IPS-18a (cell line): ENCODE results near the gene SMG6.
"Not testable (repeated sequence)": the region's sequence is repeated elsewhere in the genome, so short reads cannot be mapped to it uniquely, and the experiment has no call there.

Experiments used
- H3K27ac ChIP-seq: one replicate; pipeline ENCODE4 v1.5.1; 2013; ENCODE audit warnings: low read length
- H3K27me3 ChIP-seq: one replicate; pipeline ENCODE4 v1.6.1; 2013; ENCODE audit warnings: mild to moderate bottlenecking, low read length; ENCODE audit not compliant: control insufficient read depth, insufficient read depth
- H3K36me3 ChIP-seq: one replicate; pipeline ENCODE4 v1.6.1; 2013; ENCODE audit warnings: low read depth, low read length; ENCODE audit not compliant: control insufficient read depth
- H3K4me1 ChIP-seq: one replicate; pipeline ENCODE4 v1.6.1; 2013; ENCODE audit warnings: low read depth, low read length; ENCODE audit not compliant: control insufficient read depth
- H3K4me3 ChIP-seq: one replicate; pipeline ENCODE4 v1.5.1; 2013; ENCODE audit warnings: low read length
- H3K9ac ChIP-seq: one replicate; pipeline ENCODE4 v1.6.1; 2013; ENCODE audit warnings: mild to moderate bottlenecking, low read length, moderate library complexity
- H3K9me3 ChIP-seq: one replicate; pipeline ENCODE4 v1.6.1; 2013; ENCODE audit warnings: low read depth, low read length; ENCODE audit not compliant: control insufficient read depth

Gene SMG6

DNA sequence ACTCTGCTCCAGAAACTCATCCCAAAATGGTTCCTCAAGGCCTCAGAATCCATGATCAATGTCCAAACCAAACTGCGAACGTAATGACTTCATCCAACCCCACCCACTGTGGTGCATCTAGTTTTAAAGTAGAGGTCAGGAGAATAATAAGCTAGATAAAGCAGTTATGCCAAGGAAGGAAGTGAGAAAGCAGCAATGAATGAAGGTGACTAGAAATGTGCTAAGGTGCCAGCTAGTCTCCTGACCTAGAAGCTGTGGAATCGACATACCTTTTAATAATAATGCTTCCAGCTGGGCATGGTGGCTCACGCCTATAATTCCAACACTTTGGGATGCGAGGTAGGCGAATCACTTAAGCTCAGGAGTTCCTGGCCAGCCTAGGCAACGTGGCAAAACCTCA, 99.2 kb downstream of the SMG6 start:
- Histone ChIP-seq H3K27me3 (no peaks in the 10 kb centered on the region), H3K9me3 (no peaks in the 10 kb centered on the region), H3K9ac (no peak overlapping the region), H3K36me3 (no peaks in the 10 kb centered on the region), H3K4me1 (no peaks in the 10 kb centered on the region), H3K4me3 (no peak overlapping the region), H3K27ac (no peak overlapping the region)

DNA sequence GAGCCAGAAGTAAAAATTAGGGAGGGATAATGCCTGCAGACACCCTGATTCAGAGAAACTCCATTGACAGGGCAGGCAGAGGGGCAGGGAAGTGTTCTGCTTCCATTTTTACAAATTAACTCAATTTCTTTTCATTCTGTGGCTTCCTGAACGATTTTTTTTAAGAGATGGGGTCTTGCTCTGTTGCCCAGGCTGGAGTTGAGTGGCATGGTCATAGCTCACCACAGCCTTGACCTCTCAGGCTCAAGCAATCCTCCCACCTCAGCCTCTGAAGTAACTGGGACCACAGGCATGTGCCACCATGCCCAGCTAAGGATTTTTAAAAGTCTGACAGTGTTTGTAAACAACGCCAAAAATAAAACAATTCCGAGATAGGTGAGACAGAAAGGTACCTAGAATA, 99.8 kb downstream of the SMG6 start:
- Histone ChIP-seq H3K4me3 (no peak overlapping the region), H3K9me3 (no peaks in the 10 kb centered on the region), H3K27ac (no peak overlapping the region), H3K36me3 (no peaks in the 10 kb centered on the region), H3K4me1 (no peaks in the 10 kb centered on the region), H3K27me3 (no peaks in the 10 kb centered on the region), H3K9ac (no peak overlapping the region)

DNA sequence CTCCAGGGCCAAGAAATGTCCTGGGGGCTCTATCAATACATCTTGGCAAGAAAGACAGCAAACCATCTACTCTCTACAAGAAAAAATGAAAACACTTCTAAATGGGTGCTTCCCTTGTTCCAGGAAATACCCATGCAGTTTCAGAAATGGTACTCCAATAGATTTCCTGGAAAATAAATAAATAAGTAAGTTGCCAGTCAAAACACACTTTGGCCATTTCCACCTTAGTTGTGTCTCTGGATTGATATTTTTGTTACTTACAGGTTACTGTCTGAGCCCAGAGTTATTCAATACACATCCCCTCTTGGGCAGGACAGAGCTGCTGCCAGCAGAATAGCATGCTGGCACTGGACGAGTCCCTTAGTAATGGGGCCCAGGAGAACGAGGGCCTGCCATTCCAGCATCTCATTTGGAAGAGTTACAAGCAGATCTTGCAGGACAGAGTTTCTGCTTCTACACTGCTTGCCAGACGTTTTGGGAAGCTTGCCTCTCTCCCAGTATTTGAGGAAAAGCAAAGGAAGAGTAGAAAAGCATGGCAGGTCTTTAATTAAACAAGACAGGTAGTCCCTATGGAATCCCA, 100.5 kb downstream of the SMG6 start:
- H3K27ac ChIP-seq = no peak overlapping the region
- no peak overlapping the region for H3K9ac ChIP-seq
- H3K27me3 ChIP-seq = no peaks in the 10 kb centered on the region
- H3K4me1 ChIP-seq = no peaks in the 10 kb centered on the region
- no peaks in the 10 kb centered on the region for H3K36me3 ChIP-seq
- H3K9me3 ChIP-seq = no peaks in the 10 kb centered on the region
- no peak overlapping the region for H3K4me3 ChIP-seq

DNA sequence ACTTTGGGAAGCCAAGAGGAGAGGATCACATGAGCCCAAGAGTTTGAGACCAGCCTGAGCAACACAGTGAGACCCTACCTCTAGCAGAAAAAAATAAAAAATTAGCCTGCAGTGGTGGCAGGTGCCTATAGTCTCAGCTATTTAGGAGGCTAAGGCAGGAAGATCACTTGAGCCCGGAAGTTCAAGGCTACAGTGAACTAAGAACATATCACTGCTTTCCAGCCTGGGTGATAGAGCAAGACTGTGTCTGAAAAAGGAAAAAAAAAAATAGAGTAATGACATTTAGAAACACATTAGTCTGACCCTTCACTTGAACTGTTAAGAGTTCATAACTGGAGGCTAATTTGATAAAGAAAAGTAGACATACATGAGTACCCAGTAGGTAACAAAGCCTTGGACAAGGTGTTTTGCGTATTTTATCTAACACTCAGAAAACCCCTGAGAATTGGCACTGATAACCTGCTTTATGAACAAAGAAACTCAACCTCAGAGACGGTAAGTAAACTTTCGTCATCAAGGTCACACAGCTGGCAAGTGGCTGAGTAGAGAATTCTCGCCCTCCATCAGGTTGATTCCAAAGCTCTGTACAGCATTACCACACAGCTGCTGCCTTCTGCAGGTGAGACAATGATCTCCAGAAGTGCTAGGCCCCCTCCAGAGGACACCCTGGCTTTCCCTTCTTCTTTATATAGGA, 101.1 kb downstream of the SMG6 start:
- H3K4me3 ChIP-seq = no peak overlapping the region
- H3K27ac ChIP-seq = no peak overlapping the region
- no peaks in the 10 kb centered on the region for H3K36me3 ChIP-seq
- no peaks in the 10 kb centered on the region for H3K27me3 ChIP-seq
- H3K9me3 ChIP-seq = no peaks in the 10 kb centered on the region
- no peak overlapping the region for H3K9ac ChIP-seq
- no peaks in the 10 kb centered on the region for H3K4me1 ChIP-seq

DNA sequence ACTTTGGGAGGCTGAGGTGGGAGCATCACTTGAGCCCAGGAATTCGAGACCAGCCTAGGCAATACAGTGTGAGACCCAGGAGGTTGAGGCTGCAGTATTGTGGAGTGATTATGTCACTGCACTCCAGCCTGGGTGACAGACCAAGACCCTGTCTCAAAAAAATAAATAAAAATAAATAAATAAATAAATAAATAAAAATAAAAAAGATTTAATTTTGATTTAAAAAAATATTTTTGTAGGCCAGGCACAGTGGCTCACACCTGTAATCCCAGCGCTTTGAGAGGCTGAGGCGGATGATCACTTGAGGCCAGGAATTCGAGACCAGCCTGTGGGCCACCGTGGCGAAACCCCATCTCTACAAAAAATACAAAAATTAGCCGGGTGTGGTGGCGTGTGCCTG, 104.2 kb downstream of the SMG6 start:
- H3K4me1 ChIP-seq = peaks cover 10% of the 10 kb centered on the region
- H3K9me3 ChIP-seq, H3K27me3 ChIP-seq, H3K27ac ChIP-seq, H3K4me3 ChIP-seq, H3K36me3 ChIP-seq, H3K9ac ChIP-seq: not testable (repeated sequence)

DNA sequence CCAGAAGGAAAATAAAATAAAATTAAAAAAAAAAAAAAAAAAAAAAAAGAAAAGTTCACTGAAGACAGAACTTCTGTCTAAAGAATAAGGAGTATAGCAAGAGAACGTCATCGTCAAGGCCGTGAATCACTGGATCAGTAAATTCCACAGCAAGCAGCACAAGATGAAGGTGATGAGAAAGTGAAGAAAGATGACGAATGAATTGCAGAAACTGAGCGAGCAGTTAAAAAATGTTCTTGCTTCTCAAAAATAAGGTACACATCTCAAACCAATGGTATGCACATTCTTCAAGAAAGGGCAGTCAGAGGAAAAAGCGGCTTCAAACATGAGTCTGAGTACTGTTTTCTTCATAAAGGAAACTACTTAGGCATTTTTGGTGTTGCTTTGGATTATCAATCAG, 104.7 kb downstream of the SMG6 start:
- Histone ChIP-seq H3K9me3 (no peaks in the 10 kb centered on the region), H3K4me1 (peaks cover 13% of the 10 kb centered on the region), H3K36me3 (no peaks in the 10 kb centered on the region), H3K9ac (no peak overlapping the region), H3K4me3 (no peak overlapping the region), H3K27me3 (no peaks in the 10 kb centered on the region), H3K27ac (no peak overlapping the region)

DNA sequence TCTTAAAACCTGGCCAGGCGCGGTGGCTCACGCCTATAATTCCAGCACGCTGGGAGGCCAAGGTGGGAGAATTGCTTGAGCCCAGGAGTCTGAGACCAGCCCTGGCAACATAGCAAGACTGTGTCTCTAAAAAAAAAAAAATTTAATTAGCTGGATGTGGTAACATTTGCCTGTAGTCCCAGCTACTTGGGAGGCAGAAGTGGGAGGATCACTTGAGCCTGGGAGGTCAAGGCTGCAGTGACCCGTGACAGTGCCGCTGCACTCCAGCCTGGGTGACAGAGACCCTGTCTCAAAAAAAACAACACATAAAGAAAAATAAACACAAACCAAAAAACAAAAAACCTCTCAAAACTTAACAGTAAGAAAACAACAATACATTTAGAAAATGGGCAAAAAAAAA, 106.3 kb downstream of the SMG6 start:
- no peak overlapping the region for H3K27ac ChIP-seq
- no peak overlapping the region for H3K9ac ChIP-seq

DNA sequence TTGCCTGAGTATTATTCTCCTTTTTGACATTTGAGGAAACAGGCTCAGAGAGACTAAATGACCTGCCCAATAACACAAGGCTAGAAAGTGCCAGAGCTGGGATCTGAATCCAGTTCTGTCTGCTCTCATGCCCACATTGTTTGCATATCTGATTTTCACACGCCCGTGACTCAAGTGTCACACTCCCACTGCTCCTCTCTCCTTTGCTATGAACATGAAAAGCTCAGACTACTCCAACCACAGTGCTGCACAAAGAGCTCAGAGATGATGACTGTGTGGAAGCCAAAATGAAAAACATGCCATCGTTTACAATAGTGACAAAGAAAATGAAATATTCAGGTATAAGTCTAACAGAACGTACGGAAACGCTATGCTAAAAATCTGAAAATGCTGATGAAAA, 107.9 kb downstream of the SMG6 start:
- H3K9me3 ChIP-seq = no peaks in the 10 kb centered on the region
- no peaks in the 10 kb centered on the region for H3K36me3 ChIP-seq
- no peak overlapping the region for H3K4me3 ChIP-seq
- no peak overlapping the region for H3K27ac ChIP-seq
- H3K27me3 ChIP-seq = no peaks in the 10 kb centered on the region
- H3K9ac ChIP-seq = no peak overlapping the region
- H3K4me1 ChIP-seq = peaks cover 13% of the 10 kb centered on the region

More for the DNA sequence above, 106.3 kb downstream of the SMG6 start:
- H3K36me3 ChIP-seq = no peaks in the 10 kb centered on the region
- H3K9me3 ChIP-seq = no peaks in the 10 kb centered on the region
- no peaks in the 10 kb centered on the region for H3K27me3 ChIP-seq
- H3K4me3 ChIP-seq = no peak overlapping the region
- peaks cover 13% of the 10 kb centered on the region for H3K4me1 ChIP-seq

DNA sequence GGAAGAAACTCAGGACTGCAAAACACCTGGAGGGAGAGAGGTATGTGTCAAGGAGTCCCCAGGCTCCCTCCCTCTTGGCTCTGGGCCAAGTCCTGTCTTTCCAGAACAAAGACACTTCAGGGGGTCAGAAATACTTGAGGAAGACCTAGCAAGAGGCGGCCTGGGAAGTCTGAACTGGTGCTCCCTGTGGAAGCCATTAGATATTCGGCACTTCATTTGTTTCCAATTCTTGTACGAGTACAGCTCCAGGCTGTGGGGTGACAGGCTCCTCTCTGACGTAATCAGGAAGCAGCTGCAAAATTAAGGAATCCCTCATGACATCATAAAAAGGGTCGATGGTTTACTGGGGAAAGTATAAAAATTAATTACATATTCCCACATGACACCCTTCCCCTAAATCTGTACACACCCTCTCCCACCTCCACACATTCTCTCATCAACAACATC, 108.7 kb downstream of the SMG6 start:
- Histone ChIP-seq H3K36me3 (no peaks in the 10 kb centered on the region), H3K9me3 (no peaks in the 10 kb centered on the region), H3K4me3 (no peak overlapping the region), H3K27me3 (no peaks in the 10 kb centered on the region), H3K4me1 (peaks cover 13% of the 10 kb centered on the region), H3K27ac (no peak overlapping the region), H3K9ac (no peak overlapping the region)

DNA sequence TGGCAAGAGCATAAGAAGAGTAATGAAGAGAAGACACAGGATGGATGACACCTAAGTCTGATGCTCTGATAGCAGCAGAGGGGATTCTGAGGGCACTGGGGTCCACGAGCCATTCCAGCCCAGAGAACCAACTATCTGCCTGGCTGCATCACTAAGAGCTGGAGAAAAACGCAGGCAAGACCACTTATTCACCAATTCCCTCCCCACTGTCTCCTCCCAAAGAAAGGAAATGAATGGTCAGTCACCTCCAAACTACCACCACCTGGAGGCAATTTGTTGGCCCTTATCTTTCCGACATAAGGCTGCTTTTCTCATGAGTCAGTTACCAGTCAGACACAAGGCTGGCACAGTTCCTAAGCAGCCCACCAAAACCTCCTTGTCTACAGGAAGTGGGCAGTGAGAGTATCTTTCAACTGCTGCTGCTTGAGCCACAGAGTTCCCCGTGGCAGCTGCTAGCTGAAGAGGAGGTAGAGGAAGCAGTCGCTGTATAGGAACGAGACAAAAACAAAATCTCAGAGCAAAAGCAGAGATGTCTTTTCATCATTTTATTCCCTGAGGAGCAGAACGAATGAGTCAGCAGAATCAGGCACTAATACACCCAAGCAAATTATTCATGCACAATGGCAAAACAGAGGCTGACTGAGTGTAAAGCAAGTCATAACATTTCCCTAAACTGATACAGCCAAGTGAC, 111.1 kb downstream of the SMG6 start:
- no peaks in the 10 kb centered on the region for H3K36me3 ChIP-seq
- H3K4me3 ChIP-seq = no peak overlapping the region
- peaks cover 13% of the 10 kb centered on the region for H3K4me1 ChIP-seq
- H3K9ac ChIP-seq = no peak overlapping the region
- no peaks in the 10 kb centered on the region for H3K9me3 ChIP-seq
- no peaks in the 10 kb centered on the region for H3K27me3 ChIP-seq
- H3K27ac ChIP-seq = no peak overlapping the region

DNA sequence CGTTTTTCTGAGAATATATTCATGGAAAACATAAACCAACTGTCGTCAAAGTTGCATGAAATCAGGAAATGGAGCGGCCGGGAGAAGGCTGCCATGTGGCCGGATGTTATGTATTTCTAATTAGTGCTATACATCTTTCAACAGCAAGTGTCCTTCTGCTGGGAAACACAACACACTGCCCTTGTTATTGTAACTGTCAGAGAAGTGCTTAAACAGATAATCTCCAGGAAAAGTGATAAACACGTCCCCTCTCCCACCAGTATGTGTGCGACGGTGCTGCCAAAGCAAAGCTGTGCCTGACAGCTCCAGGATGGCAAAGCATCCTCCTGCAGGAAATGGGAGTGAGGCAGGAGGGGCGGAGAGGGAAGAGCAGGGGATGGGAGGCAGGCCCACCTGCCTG, 111.8 kb downstream of the SMG6 start:
- H3K9ac ChIP-seq = no peak overlapping the region
- H3K9me3 ChIP-seq = no peaks in the 10 kb centered on the region
- H3K4me3 ChIP-seq = no peak overlapping the region
- peaks cover 13% of the 10 kb centered on the region for H3K4me1 ChIP-seq
- no peaks in the 10 kb centered on the region for H3K36me3 ChIP-seq
- H3K27me3 ChIP-seq = no peaks in the 10 kb centered on the region
- H3K27ac ChIP-seq = no peak overlapping the region

DNA sequence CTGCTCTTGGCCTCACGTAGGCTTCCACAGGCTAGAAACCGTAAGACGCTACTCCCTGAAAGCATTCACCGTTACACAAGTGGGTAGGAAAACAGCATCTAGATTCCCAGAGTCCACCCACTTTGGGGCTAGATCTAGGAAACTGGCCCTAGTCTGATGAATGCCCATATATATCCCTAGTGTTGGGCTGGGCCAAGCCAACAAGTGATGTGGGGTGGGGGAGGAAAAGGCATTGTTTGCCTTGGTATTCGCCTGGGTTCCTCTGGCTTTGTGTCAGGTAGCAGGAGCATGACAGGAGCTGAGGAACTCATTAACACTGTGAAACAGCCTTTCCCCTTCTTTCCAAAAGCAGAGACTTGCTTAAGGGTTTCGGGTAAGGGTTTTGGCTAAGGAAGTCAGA, 112.4 kb downstream of the SMG6 start:
- H3K9ac ChIP-seq = no peak overlapping the region
- no peaks in the 10 kb centered on the region for H3K36me3 ChIP-seq
- peaks cover 13% of the 10 kb centered on the region for H3K4me1 ChIP-seq

More for the DNA sequence above, 112.4 kb downstream of the SMG6 start:
- Histone ChIP-seq H3K27me3 (no peaks in the 10 kb centered on the region), H3K9me3 (no peaks in the 10 kb centered on the region), H3K27ac (no peak overlapping the region), H3K4me3 (no peak overlapping the region)
